Thyroid gland (tissue), 4 donors: Measurements from ENCODE around the gene CREBBP. TPM values are rescaled to one million over a fixed set of nuclear protein-coding genes. Genes with fewer than 3 reads are reported as not detected.

Source experiments
- DNase-seq, 2 donors: peaks; one replicate each; pipeline ENCODE4 v3.0.0-alpha.2; 2019
- H3K27ac ChIP-seq, 3 donors: fragments of 200-600 bp; sonication (generic); 1 replicate in 2 of 3; 2 replicates in 1 of 3; pipeline ENCODE4 v1.5.1; 2016 to 2019; ENCODE audit warnings: mild to moderate bottlenecking in 1 of 3, moderate library complexity in 1 of 3
- H3K27me3 ChIP-seq: fragments of 200-600 bp; sonication (generic); one replicate; pipeline ENCODE4 v1.5.1; 2019
- H3K36me3 ChIP-seq, 2 donors: fragments of 200-600 bp; sonication (generic); one replicate each; pipeline ENCODE4 v1.5.1; 2016 to 2019
- H3K4me1 ChIP-seq, 2 donors: fragments of 200-600 bp; sonication (generic); one replicate each; pipeline ENCODE4 v1.5.1; 2017 to 2019
- H3K4me3 ChIP-seq, 3 donors: fragments of 200-600 bp; sonication (generic); replicated peaks in 1 of 3; 1 replicate in 2 of 3; 2 replicates in 1 of 3; pipeline ENCODE4 v1.5.1; 2016; ENCODE audit warnings: mild to moderate bottlenecking in 1 of 3
- H3K9me3 ChIP-seq: fragments of 200-600 bp; sonication (generic); one replicate; pipeline ENCODE4 v1.5.1; 2017
- CTCF ChIP-seq, 6 experiments: fragments of 200-600 bp in 3 of 6; fragments of 450-650 bp in 3 of 6; sonication (generic) in 3 of 6; IDR thresholded peaks; one replicate each; pipeline ENCODE4 v1.5.1; 2016 to 2019; ENCODE audit warnings: antibody characterized with exemption in 6 of 6, mild to moderate bottlenecking in 2 of 6, inconsistent platforms in 1 of 6, moderate library complexity in 1 of 6
- POLR2A ChIP-seq, 2 donors: fragments of 450-650 bp; IDR thresholded peaks; one replicate each; pipeline ENCODE4 v1.6.1; 2017; ENCODE audit warnings: antibody characterized with exemption in 2 of 2, mild to moderate bottlenecking in 2 of 2, moderate library complexity in 1 of 2
- WGBS, 2 donors: methylation state at CpG; one replicate each; pipeline ENCODE4 v1.1.5; 2017; 5-methylcytosine and 5-hydroxymethylcytosine counted together
- intact Hi-C: fragments of 100-400 bp; cut with DNase I; formaldehyde crosslinking; loops from one replicate; pipeline ENCODE4 v1.15.1; 2023
- total RNA-seq, 4 donors: library from RNA; depleted of rRNA; stranded (reverse); fragments of >200 nt; gene quantifications; one replicate each; pipeline ENCODE4 v1.2.3, GENCODE V29; 2016

Gene CREBBP
- total RNA-seq, 4 donors from 2014 or later = 52.5 to 157 (median 75.9) TPM

GRCh38 chr16:3771513-3771912 is 109.0 kb downstream of the CREBBP start:
- intact Hi-C loops = no loop called here
- no peaks in the 10 kb centered on the region for H3K9me3 ChIP-seq
- WGBS, 2 donors = 95 to 98% methylated on average over 5 of the region's 5 CpGs
- TF ChIP-seq CTCF (IDR thresholded peaks at IDR 0.05) (no peak), POLR2A (IDR thresholded peaks at IDR 0.05) (no peak)
- peaks cover 0 to 14% of the 10 kb centered on the region in 2 donors for H3K4me1 ChIP-seq
- peaks cover 63 to 64% of the 10 kb centered on the region in 2 donors for H3K36me3 ChIP-seq
- H3K27me3 ChIP-seq = no peaks in the 10 kb centered on the region
- H3K27ac ChIP-seq = no peak overlapping the region
- no peak overlapping the region for H3K4me3 ChIP-seq
- no peak for DNase-seq

- DNase-seq = no peak
- Histone ChIP-seq H3K4me1 (peaks cover 0 to 6% of the 10 kb centered on the region in 2 donors), H3K9me3 (no peaks in the 10 kb centered on the region), H3K36me3 (peaks cover 69 to 73% of the 10 kb centered on the region in 2 donors), H3K4me3 (no peak overlapping the region), H3K27me3 (no peaks in the 10 kb centered on the region), H3K27ac (no peak overlapping the region)
- intact Hi-C loops = no loop called here
- WGBS, 2 donors = 91 to 93% methylated on average over 10 to 13 of the region's 13 CpGs
- no peak for TF ChIP-seq POLR2A (IDR thresholded peaks at IDR 0.05)
- no peak for TF ChIP-seq CTCF (IDR thresholded peaks at IDR 0.05)
Measured at GRCh38 chr16:3770530-3770929, 110.0 kb downstream of the CREBBP start.

- peaks cover 69 to 73% of the 10 kb centered on the region in 2 donors for H3K36me3 ChIP-seq
- H3K4me1 ChIP-seq = peaks cover 0 to 6% of the 10 kb centered on the region in 2 donors
- WGBS, 2 donors = 95 to 96% methylated on average over 13 of the region's 13 CpGs
- no peaks in the 10 kb centered on the region for H3K9me3 ChIP-seq
- DNase-seq = peak in 1 of 2 donors; percentile 15
- H3K4me3 ChIP-seq = no peak overlapping the region
- no peak for TF ChIP-seq CTCF (IDR thresholded peaks at IDR 0.05)
- TF ChIP-seq POLR2A (IDR thresholded peaks at IDR 0.05) = no peak
- H3K27me3 ChIP-seq = no peaks in the 10 kb centered on the region
- H3K27ac ChIP-seq = no peak overlapping the region
- intact Hi-C loops = loop anchor here (10.0 kb wide), 1 partner anchor 105 kb away; no protein-coding TSS in a partner anchor
Measured at GRCh38 chr16:3769942-3770341, 110.6 kb downstream of the CREBBP start.

GRCh38 chr16:3769013-3769412 is 111.5 kb downstream of the CREBBP start:
- WGBS, 2 donors = 97 to 99% methylated on average over 12 of the region's 12 CpGs
- H3K36me3 ChIP-seq = peaks cover 60 to 76% of the 10 kb centered on the region in 2 donors
- intact Hi-C loops = loop anchor here (10.0 kb wide), 1 partner anchor 106 kb away; no protein-coding TSS in a partner anchor
- H3K27ac ChIP-seq = no peak overlapping the region
- H3K4me3 ChIP-seq = no peak overlapping the region
- peaks cover 0 to 6% of the 10 kb centered on the region in 2 donors for H3K4me1 ChIP-seq
- no peaks in the 10 kb centered on the region for H3K27me3 ChIP-seq
- no peaks in the 10 kb centered on the region for H3K9me3 ChIP-seq
- TF ChIP-seq POLR2A (IDR thresholded peaks at IDR 0.05) = no peak
- TF ChIP-seq CTCF (IDR thresholded peaks at IDR 0.05) = no peak
- DNase-seq = no peak

- 93 to 96% methylated on average over 9 of the region's 9 CpGs for WGBS, 2 donors
- no peak for DNase-seq
- peaks cover 0 to 6% of the 10 kb centered on the region in 2 donors for H3K4me1 ChIP-seq
- H3K27ac ChIP-seq = no peak overlapping the region
- no peak for TF ChIP-seq CTCF (IDR thresholded peaks at IDR 0.05)
- TF ChIP-seq POLR2A (IDR thresholded peaks at IDR 0.05) = no peak
- no peak overlapping the region for H3K4me3 ChIP-seq
- H3K9me3 ChIP-seq = no peaks in the 10 kb centered on the region
- intact Hi-C loops = loop anchor here (10.0 kb wide), 1 partner anchor 107 kb away; no protein-coding TSS in a partner anchor
- H3K36me3 ChIP-seq = peaks cover 60 to 71% of the 10 kb centered on the region in 2 donors
- no peaks in the 10 kb centered on the region for H3K27me3 ChIP-seq
Measured at GRCh38 chr16:3767333-3767986, 113.1 kb downstream of the CREBBP start.
